GM12878 (cell line): ENCODE measurements around the gene TTC38. TPM values are rescaled to one million over a fixed set of nuclear protein-coding genes. Genes with fewer than 3 reads are reported as not detected.

Experiments
- ATAC-seq: fragments of 200-7000 bp; cut with Tn5 transposase; 3 replicates; pipeline ENCODE4 v1.9.1; 2020; ENCODE audit warnings: mild to moderate bottlenecking, moderate library complexity
- BruUV-seq: library from RNA; stranded (reverse); fragments of 400-500 nt; replicated peaks from 2 replicates; lab custom pipeline; 2021; lab: Mats Ljungman, UMichigan
- CTCF ChIA-PET: fragments of 300-600 bp; sonication (Branson Sonifier 250); formaldehyde crosslinking; extraction: SDS; loops from one replicate; lab custom pipeline; 2021; ENCODE audit warnings: inconsistent platforms; lab: Yijun Ruan, JAX
- POLR2A ChIA-PET: fragments of 350-600 bp; formaldehyde crosslinking; extraction: SDS; loops from one replicate; lab custom pipeline; 2021; ENCODE audit warnings: inconsistent platforms; lab: Charles Lee
- RAD21 ChIA-PET: fragments of 300-600 bp; sonication (Branson Sonifier 250); formaldehyde crosslinking; loops from one replicate; lab custom pipeline; 2023; ENCODE audit warnings: antibody characterized with exemption; ENCODE audit not compliant: unreplicated experiment; lab: Charles Lee
- SMC1A ChIA-PET: fragments of 300-600 bp; sonication (Branson Sonifier 250); formaldehyde crosslinking; loops from one replicate; lab custom pipeline; 2023; ENCODE audit not compliant: unreplicated experiment, uncharacterized antibody; lab: Charles Lee
- DNase-seq: peaks from one replicate; pipeline ENCODE4 v3.0.0-alpha.2; 2011; ENCODE audit warnings: low read depth, low spot score
- FAIRE-seq: peaks from 3 replicates; lab custom pipeline; 2011; peaks lifted over from hg19 to GRCh38; lab: Jason Lieb, UNC
- H2AFZ ChIP-seq: 2 replicates; pipeline ENCODE4 v1.6.0; 2011; ENCODE audit warnings: low read depth, low read length, control low read depth; ENCODE audit not compliant: control insufficient read depth
- H3K27ac ChIP-seq: 2 replicates; pipeline ENCODE4 v1.5.1; 2011; ENCODE audit warnings: control low read depth; ENCODE audit not compliant: control insufficient read depth, insufficient read depth
- H3K27me3 ChIP-seq, 2 experiments: replicated peaks in 1 of 2; 2 replicates each; pipeline versions ENCODE4 v1.6.0 to v1.6.1; 2011; ENCODE audit warnings: low read length in 1 of 2; ENCODE audit not compliant: control insufficient read depth in 2 of 2, insufficient read depth in 2 of 2
- H3K36me3 ChIP-seq, 2 experiments: 2 replicates each; pipeline ENCODE4 v1.5.1; 2011; ENCODE audit warnings: low read length in 1 of 2; ENCODE audit not compliant: control insufficient read depth in 2 of 2, insufficient read depth in 2 of 2
- H3K4me1 ChIP-seq: 2 replicates; pipeline ENCODE4 v1.6.1; 2011; ENCODE audit warnings: mild to moderate bottlenecking, low read length, moderate library complexity, mixed read lengths; ENCODE audit not compliant: control insufficient read depth, insufficient read depth
- H3K4me2 ChIP-seq: 2 replicates; pipeline ENCODE4 v1.6.0; 2011; ENCODE audit warnings: control low read depth; ENCODE audit not compliant: control insufficient read depth, insufficient read depth
- H3K4me3 ChIP-seq: fragments of 200-600 bp; sonication (generic); 2 replicates; pipeline ENCODE4 v1.5.1; 2016
- H3K79me2 ChIP-seq: 2 replicates; pipeline ENCODE4 v1.6.0; 2011; ENCODE audit warnings: low read length; ENCODE audit not compliant: control insufficient read depth, insufficient read depth
- H3K9ac ChIP-seq: 2 replicates; pipeline ENCODE4 v1.8.0; 2011; ENCODE audit warnings: low read length, control low read depth, mixed read lengths; ENCODE audit not compliant: control insufficient read depth, insufficient read depth
- H3K9me3 ChIP-seq: replicated peaks from 3 replicates; pipeline ENCODE4 v1.5.1; 2011; ENCODE audit warnings: mild to moderate bottlenecking, low read length; ENCODE audit not compliant: control insufficient read depth, insufficient read depth
- H4K20me1 ChIP-seq: 2 replicates; pipeline ENCODE4 v1.6.0; 2011; ENCODE audit not compliant: control insufficient read depth, insufficient read depth
- BCLAF1 ChIP-seq: fragments of 450-650 bp; IDR thresholded peaks from 2 replicates; pipeline ENCODE4 v1.6.1; 2017; ENCODE audit warnings: antibody characterized with exemption, mild to moderate bottlenecking, moderate library complexity
- DPF2 ChIP-seq: fragments of 450-650 bp; IDR thresholded peaks from 2 replicates; pipeline ENCODE4 v1.6.1; 2017; ENCODE audit warnings: mild to moderate bottlenecking
- SUPT20H ChIP-seq: IDR thresholded peaks from 2 replicates; pipeline ENCODE4 v1.6.1; 2011; ENCODE audit warnings: low read depth, mild to moderate bottlenecking, low read length, moderate library complexity, borderline replicate concordance; ENCODE audit not compliant: control insufficient read depth
- WRNIP1 ChIP-seq: IDR thresholded peaks from 2 replicates; pipeline ENCODE4 v1.6.1; 2011; ENCODE audit warnings: low read depth, low read length, improper control_type of control experiment, borderline replicate concordance
- WGBS: methylation state at CpG from one replicate; pipeline ENCODE4 v1.1.6; 2016; ENCODE audit warnings: low lambda C conversion rate; ENCODE audit not compliant: insufficient replicate concordance, insufficient coverage; ENCODE audit errors: missing lambda C conversion rate; 5-methylcytosine and 5-hydroxymethylcytosine counted together
- in situ Hi-C: fragments of 300-500 bp; cut with MboI; formaldehyde crosslinking; loops from 9 replicates; pipeline ENCODE4 v1.14.3; 2018; ENCODE audit warnings: mixed read lengths
- intact Hi-C: fragments of 100-400 bp; cut with micrococcal nuclease; formaldehyde crosslinking; loops from one replicate; pipeline ENCODE4 v1.14.2; 2022; ENCODE audit not compliant: unreplicated experiment
- polyA plus RNA-seq, 11 experiments: library from polyadenylated mRNA; depleted of rRNA in 4 of 11; unstranded in 6 of 11; stranded (reverse) in 5 of 11; fragments of >200 nt; fragmentation: Nextera tagmentation in 4 of 11; fragmentation: Illumina TruSeq in 1 of 11; extraction: Ambion mirVana in 4 of 11; extraction: Trizol in 1 of 11; gene quantifications; 1 replicate in 1 of 11; 2 replicates in 10 of 11; pipeline versions ENCODE4 v1.2.1 to v1.2.3, GENCODE V29; 2011 to 2016; ENCODE audit warnings: inconsistent platforms in 2 of 11, missing spikeins in 2 of 11, low read depth in 1 of 11
- total RNA-seq, 4 experiments: library from RNA; depleted of rRNA in 3 of 4; stranded (reverse); fragments of >200 nt in 3 of 4; fragmentation: Illumina TruSeq in 1 of 4; extraction: Trizol in 1 of 4; gene quantifications; 2 replicates each; pipeline versions ENCODE4 v1.2.1 to v1.2.3, GENCODE V29; 2013 to 2021

The TTC38 gene
- total and polyA plus RNA-seq, 10 of the 15 experiments (the other 5 are each of a cell fraction or from before 2014, with no cell fraction given): 0.58 to 39.9 (median 13.0) TPM

GRCh38 chr22:46295277-46295971 is 27.6 kb downstream of the TTC38 start:
- no TSS peak for BruUV-seq
- Histone ChIP-seq H3K36me3 (peaks cover 6 to 8% of the 10 kb centered on the region in 2 experiments), H4K20me1 (no peaks in the 10 kb centered on the region), H3K4me1 (peaks cover 32% of the 10 kb centered on the region), H3K9ac (peak overlapping the region; percentile 95), H3K4me2 (peak overlapping the region; percentile 100), H3K4me3 (peak overlapping the region; percentile 79), H3K27me3 (no peaks in the 10 kb centered on the region), H3K79me2 (peaks cover 30% of the 10 kb centered on the region), H3K9me3 (no peaks in the 10 kb centered on the region; the same call in 2 of the 3 replicates), H2AFZ (peak overlapping the region; percentile 87), H3K27ac (peak overlapping the region; percentile 95)
- CTCF ChIA-PET: interaction anchor here (0.9 to 2.0 kb wide), 6 partner anchors 11 to 174 kb away, joined by 3 to 9 read pairs (median 6); partner anchors contain the start of gene CDPF1
- RAD21 ChIA-PET: interaction anchor here (1.0 to 1.7 kb wide), 10 partner anchors 8 to 174 kb away, joined by 3 to 10 read pairs (median 4); partner anchors contain the start of genes CDPF1 and TTC38
- TF ChIP-seq BCLAF1 (no peak), DPF2 (0 out of 2 replicates have a peak, but pooled peaks have one; percentile 19), WRNIP1 (no peak), SUPT20H (no peak)
- DNase-seq: no peak
- in situ Hi-C loops: no loop called here
- SMC1A ChIA-PET: interaction anchor here (0.7 to 1.8 kb wide), 6 partner anchors 10 to 173 kb away, joined by 3 to 7 read pairs (median 4); partner anchors contain the start of gene TRMU
- WGBS: 46% methylated on average over 4 of the region's 4 CpGs
- FAIRE-seq: no peak
- intact Hi-C loops: loop anchor here (5.0 kb wide), 2 partner anchors 43 to 173 kb away; partner anchors contain the start of gene CDPF1
- POLR2A ChIA-PET: interaction anchor here (0.6 to 2.3 kb wide), 4 partner anchors 15 to 666 kb away, joined by 4 to 9 read pairs (median 6); partner anchors contain the start of gene CDPF1
- peak; percentile 4 for ATAC-seq
